ENCODE measurements around the gene NFATC2IP. TPM values are rescaled to one million over a fixed set of nuclear protein-coding genes. Genes with fewer than 3 reads are reported as not detected.
A peak's percentile ranks its signal among the peaks of the same experiment; 100 is the strongest.

The NFATC2IP gene
- total and polyA plus RNA-seq, 2 of the 13 experiments (the other 11 are each of a cell fraction or from before 2014, with no cell fraction given) = 32.1 to 48.5 TPM

DNA sequence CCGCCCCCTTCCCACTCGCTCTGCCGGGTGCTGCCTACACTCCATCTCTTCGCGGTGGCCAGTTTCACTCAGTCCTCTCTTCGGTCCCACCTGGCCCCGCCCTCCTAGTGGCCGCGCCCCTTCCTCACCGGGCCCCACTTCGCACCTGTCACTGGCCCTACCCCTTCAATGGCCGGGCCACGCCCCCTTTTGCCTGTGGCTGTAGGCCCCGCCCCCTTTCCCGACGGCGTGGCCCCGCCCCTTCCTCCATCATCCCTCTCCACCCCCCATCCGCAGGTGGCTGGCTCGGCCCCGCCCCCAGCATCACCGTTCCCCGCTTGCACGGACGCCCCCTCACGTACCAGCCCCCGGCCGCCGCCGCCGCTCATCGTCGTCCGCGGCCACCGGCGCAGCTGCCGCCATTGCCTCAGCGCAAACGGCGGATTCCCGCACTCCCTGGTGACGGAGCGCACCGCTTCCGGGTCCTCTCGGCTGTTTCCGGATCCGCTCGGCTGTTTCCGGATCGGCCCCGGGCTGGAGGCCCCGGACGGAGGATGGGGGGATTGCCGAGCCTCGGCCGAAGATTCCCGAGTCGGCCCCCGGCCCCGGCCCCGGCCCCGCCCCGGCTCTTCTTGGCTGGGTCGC is 25.9 kb upstream of the NFATC2IP start, which contains the start of gene RABEP2 (continued):
- TF ChIP-seq, protein P1, sequence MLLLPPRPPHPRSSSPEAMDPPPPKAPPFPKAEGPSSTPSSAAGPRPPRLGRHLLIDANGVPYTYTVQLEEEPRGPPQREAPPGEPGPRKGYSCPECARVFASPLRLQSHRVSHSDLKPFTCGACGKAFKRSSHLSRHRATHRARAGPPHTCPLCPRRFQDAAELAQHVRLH (CRISPR knock-in tag; IDR thresholded peaks at IDR 0.05; ENCODE audit: borderline replicate concordance, low read depth) = 0 out of 2 replicates have a peak, but pooled peaks have one; percentile 19
- TF ChIP-seq SPEN (CRISPR knock-in tag; IDR thresholded peaks at IDR 0.05; ENCODE audit: low read depth) (peak; percentile 79), HNF1B (CRISPR knock-in tag; IDR thresholded peaks at IDR 0.05) (peak; percentile 48; the same call in 1 of the 2 replicates), KLF9 (CRISPR knock-in tag; IDR thresholded peaks at IDR 0.05; ENCODE audit: low read depth) (peak; percentile 84; the same call in 1 of the 2 replicates), SALL1 (CRISPR knock-in tag; IDR thresholded peaks at IDR 0.05) (peak; percentile 66), KLF16 (CRISPR knock-in tag; IDR thresholded peaks at IDR 0.05) (peak in 1 of 2 experiments; percentile 17; a peak in 1 of 4 replicates), ZFP90 (CRISPR knock-in tag; IDR thresholded peaks at IDR 0.05; ENCODE audit: borderline replicate concordance) (no peak), LCORL (IDR thresholded peaks at IDR 0.05) (no peak), LCORL (CRISPR knock-in tag; IDR thresholded peaks at IDR 0.05) (peak; percentile 74), FOXO1 (CRISPR knock-in tag; IDR thresholded peaks at IDR 0.05) (peak; percentile 64), AGO1 (IDR thresholded peaks at IDR 0.05; ENCODE audit: low read depth, low read length, poor library complexity, severe bottlenecking) (peak; percentile 72), BCL3 (CRISPR knock-in tag; IDR thresholded peaks at IDR 0.05) (no peak), GATAD1 (CRISPR knock-in tag; IDR thresholded peaks at IDR 0.05) (peak; percentile 64), ZNF280B (CRISPR knock-in tag; IDR thresholded peaks at IDR 0.05; ENCODE audit: borderline replicate concordance) (no peak), ZNF10 (CRISPR knock-in tag; IDR thresholded peaks at IDR 0.05; ENCODE audit: borderline replicate concordance, low read depth) (no peak), KLF11 (CRISPR knock-in tag; IDR thresholded peaks at IDR 0.05) (no peak), NFKB2 (CRISPR knock-in tag; IDR thresholded peaks at IDR 0.05; ENCODE audit: borderline replicate concordance) (peak; percentile 89; the same call in 1 of the 2 replicates), ZNF296 (CRISPR knock-in tag; conservative IDR thresholded peaks at IDR 0.05) (no peak), SP1 (IDR thresholded peaks at IDR 0.05) (peak; percentile 77), SP1 (CRISPR knock-in tag; IDR thresholded peaks at IDR 0.05) (peak; percentile 97), FOSL1 (CRISPR knock-in tag; IDR thresholded peaks at IDR 0.05; ENCODE audit: borderline replicate concordance) (no peak), SETDB1 (CRISPR knock-in tag; IDR thresholded peaks at IDR 0.05; ENCODE audit: borderline replicate concordance) (no peak)
- TF ChIP-seq, protein P2, sequence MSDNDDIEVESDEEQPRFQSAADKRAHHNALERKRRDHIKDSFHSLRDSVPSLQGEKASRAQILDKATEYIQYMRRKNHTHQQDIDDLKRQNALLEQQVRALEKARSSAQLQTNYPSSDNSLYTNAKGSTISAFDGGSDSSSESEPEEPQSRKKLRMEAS (IDR thresholded peaks at IDR 0.05) = peak; percentile 57

Measured in HepG2 (cell line).